HG03520 (cell line): Measurements from ENCODE around the gene GNG4.
A peak's percentile ranks its signal among the peaks of the same experiment; 100 is the strongest.
"Not testable (repeated sequence)": the region's sequence is repeated elsewhere in the genome, so short reads cannot be mapped to it uniquely, and the experiment has no call there.

Source experiments
- ATAC-seq: cut with Tn5 transposase; IDR thresholded peaks from one replicate; pipeline ENCODE4 v1.9.1; 2021; ENCODE audit warnings: mild to moderate bottlenecking, moderate library complexity; ENCODE audit not compliant: unreplicated experiment

The GNG4 gene

DNA sequence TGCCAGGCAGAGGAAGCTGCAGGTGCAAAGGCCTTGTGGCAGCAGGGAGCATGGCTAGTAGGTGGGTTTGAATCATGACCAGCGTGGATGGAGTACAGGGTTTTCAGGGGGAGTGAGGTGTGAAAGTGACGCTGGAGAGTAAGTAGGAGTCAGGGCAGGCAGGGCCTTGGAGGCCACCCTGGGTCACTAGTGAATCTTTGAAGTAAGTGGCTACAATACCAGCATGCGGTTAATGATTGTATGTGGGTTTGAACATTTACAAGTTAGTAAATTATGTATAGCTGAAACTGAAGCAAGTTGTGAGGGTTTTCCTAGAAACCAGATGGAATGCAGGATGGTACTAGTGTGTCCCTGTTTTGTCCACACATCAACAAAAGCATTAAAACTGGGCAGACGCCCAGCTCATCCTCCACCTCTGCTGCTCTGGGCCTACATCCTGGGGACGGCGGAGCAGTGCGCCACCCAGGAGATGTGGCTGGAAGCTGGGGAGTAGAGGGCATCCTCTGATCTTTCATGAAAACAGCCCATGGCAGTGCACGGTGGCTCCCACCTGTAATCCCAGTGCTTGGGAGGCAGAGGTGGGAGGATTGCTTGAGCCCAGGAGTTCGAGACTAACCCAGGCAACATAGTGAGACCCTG lies 104.2 kb downstream of the GNG4 start:
- no peak for ATAC-seq

DNA sequence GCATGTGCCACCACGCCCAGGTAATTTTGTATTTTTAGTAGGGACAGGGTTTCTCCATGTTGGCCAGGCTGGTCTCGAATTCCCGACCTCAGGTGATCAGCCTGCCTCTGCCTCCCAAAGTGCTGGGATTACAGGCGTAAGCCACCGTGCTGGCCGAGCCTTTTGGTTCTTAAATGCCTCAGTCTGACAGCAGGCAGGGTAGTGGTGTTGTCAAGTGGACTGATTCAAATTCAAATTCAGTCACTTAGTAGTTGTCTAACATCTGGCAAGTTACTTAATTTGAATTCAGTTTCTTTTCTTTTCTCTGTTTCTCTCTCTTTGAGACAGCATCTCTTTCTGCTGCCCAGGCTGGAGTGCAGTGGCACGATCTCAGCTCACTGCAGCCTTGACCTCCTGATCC lies 106.7 kb downstream of the GNG4 start:
- not testable (repeated sequence) for ATAC-seq

DNA sequence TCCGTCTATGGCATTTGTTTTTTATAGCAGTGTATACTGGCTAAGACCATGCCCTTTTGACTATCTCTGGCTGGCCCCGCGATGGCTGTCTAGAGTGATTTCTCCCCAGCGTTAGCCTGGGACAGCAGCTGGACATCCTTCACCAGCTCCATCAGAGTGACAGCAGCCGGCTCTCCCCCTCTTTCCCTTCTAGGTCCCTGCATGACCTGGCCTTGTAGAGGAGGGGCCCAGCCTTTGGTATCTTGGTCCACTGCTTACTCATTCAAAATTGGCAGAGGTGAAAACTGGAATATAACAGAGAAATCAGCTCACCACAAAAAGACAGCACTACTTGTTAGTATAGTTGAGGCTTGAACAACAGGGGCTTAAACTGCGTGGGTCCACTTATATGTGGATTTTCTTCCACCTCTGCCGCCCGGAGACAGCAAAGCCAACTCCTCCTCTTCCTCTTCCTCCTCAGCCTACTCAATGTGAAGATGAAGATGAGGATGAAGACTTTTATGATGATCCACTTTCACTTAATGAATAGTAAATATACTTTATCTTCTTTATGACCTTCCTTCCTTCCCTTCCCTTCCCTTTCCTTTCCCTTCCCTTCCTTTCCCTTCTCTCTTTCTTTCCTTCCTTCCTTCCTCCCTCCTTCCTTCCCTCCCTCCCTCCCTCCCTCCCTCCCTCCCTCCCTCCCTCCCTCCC lies 116.0 kb downstream of the GNG4 start:
- ATAC-seq: no peak

DNA sequence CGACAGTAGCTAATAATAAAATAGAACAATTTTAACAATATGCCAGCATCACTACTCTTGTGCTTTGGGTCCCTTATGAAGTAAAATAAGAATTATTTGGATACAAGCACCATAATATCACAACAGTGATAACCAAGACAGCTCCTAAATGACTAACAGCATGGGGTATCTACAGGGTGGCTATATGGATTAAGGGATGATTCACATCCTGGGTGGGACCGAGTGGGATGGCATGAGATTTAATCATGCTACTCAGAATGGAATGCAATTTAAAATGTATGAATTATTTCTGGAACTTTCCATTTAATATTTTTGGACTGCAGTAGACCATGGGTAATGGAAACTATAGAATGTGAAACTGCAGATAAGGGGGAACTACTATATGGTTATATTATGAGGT lies 117.2 kb downstream of the GNG4 start:
- ATAC-seq: no peak

DNA sequence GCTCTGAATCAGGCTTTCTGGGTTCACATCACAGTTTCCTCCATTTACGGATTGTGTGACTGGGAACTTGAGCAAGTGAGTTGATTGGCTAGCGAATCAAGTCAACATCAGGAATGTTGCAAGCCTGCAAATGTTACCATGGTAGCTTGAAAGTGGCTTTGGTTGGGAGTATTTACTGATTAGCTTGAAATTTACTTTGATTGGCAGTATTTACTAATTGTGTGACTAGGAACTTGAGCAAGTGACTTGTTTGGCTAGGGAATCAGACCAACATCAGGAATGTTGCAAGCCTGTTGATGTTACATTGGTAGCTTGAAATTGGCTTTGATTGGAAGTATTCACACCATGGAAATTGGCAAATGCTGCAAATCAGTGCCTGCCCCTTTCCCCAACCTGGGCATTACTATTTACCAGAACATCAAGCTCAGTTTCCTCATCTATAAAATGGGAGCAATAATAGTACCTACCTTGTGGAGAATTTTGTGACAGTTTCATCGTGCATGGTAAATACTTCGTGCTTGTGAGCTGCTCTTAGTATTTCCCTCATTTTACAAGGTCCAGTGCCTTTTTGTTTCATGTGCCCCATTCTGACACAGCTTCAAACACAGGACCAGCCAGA lies 122.3 kb downstream of the GNG4 start:
- no peak for ATAC-seq

DNA sequence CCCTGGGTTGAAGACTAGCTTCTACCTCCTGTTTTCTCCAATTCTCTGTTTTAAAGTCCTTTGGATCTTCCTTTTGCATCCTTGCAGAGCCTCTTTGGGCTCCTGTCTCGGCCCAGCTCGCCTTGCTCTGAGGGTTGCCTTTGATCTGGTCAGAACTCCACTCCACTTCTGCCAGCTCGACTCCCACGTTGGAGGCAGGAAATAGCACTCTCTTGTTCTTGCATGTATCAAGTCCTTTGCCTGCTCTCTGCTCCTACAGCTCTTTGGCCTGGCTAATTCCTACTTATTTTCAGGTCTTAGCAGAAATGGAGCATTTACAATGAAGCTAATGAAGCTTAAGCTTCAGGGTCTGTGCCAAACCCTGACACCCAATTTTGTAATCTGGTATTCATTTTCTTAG lies 124.3 kb downstream of the GNG4 start:
- no peak for ATAC-seq

DNA sequence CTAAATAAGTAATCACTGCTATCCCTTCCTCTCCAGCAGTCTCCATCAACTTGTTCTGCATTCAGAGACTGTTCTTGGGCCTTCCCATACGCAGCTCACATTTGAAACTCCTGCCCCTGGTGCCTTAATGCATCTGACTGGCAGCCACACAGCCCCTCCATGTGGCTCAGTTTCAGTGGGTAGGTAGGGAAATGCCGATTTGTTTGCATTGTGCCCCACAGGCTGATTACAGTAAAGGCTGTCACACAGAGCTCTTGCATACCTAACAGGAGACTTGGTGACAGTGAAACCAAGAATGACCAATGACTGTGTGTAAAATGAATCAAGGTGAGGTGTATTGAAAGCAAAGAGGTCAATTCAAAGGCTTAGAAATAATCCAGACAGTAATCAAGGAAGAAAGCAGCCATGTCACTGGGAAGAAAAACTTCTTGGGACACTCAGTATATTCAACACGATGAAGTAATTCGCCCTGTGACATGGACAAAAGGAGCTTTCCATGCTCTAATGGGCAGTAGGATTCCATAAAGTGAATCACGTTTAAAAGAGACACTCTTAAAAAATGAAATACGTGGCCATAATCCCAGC lies 132.6 kb downstream of the GNG4 start:
- no peak for ATAC-seq

DNA sequence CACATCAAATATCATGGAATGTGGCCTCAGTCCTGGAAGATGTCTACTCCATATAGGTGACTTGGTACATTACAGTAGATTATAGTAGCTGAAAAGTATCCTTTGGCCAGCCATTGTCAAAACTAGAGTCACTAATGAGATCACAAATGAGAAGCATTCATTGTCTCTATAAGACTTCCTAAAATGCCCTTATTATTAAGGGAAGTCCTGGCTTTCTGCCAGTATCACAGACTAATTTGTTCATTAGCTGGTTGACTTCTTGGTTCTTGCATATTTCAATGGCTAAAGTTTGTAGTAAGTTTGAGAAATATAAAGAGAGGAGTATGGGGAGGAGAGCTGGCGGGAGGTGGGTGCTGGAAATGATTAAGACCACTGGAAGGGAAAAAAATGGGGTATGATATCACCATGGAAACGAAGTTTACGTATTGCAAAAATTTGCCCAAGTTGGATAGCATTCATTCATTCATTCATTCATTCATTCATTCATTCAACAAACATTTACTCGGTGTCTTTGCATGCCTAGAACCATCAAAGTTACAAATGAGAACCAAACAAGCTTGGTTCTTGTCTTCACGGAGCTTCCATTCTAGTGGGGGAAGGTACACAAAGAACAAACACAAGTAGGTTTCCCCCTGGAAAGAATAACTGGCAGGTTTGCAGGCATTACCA lies 133.6 kb downstream of the GNG4 start:
- ATAC-seq: no peak

DNA sequence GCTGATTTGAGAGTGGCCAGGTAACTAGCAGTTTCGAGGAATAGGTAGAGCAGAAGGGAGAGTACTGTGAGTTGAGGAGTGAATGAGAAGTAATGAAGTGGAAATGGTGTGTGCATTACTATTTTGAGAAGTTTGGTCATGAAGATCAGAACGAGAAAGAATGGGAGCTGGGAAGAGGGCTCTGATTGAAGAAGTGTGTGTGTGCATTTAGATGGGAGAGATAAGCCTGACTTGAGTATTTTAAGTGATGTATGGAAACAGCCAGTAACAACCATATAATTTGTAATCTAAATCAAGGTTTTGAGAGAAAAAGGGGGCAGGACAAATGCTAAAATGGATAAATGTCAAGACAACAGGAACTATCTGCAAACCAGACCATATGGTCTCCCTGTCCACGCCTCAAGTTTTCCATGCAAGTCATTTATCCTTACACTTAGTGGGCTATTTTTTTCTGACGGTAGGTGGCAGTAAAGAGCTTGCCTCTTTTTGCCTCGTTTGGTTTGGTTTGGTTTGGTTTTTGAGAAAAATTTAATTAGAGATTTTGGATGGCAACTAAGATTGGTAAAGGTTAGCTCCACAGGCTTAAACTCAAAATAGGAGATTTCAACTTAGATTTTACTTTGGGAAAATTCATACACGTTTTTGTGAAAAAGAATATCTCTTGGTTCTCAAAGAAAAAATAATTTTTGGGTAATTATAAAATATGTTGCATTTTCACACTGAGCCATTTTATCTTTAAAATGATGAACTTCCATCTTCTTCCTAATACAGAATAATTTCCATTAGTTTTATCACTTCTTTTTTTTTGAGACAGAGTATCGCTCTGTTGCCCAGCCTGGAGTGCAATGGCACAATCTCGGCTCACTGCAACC lies 135.9 kb downstream of the GNG4 start:
- ATAC-seq: no peak

DNA sequence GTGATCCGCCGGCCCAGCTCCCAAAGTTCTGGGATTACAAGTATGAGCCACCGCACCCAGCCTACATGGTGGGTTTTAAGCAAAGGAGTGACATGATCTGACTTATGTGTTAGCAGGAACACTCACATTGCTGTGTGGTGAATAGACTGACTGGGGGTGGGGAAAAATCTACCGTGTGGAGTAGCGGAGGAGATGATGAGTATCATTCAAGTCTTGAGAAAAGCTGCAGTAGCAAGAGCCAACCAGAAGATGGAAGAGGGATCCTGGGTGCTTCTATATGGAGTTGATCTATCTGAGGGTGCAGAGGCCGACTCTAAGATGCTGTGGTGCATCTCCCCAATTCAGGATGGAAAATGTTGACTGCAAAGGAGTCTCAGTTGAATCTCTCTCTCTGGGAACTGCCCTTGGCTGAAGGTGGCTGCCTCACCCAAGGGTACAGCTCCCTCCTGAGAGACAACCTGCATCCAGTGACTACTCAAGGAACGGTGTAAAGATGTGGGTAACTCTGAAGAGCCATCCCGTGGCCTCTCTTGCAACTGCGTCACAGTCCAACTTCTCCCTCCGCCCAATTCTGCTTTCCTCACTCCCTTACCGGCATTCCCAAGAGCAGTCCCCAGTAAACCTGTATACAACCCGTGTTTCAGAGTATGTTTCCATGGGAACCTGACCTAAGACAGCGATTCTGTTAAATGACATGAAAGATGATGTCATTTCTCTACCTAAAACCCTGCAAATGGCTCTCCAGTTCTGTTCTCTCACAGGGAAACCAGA lies 137.9 kb downstream of the GNG4 start:
- ATAC-seq: no peak

DNA sequence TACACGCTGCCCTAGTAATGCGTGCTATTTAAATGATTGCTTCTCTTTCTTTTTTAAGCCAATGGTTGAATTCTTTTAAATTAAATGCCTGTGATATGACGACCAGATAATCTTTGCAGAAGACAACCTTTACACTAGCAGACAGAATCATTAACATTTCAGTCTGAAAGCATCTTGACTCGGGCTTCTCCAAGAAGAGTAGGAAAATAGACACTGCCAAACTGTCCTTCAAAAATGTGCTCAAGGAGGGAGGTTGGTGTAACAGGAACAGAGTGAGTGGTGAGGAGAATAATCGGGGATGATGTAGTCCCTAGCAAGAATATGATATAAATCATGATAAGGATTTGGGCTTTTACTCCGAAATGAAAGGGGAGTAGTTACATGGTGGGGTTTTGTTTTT lies 138.8 kb downstream of the GNG4 start:
- no peak for ATAC-seq

DNA sequence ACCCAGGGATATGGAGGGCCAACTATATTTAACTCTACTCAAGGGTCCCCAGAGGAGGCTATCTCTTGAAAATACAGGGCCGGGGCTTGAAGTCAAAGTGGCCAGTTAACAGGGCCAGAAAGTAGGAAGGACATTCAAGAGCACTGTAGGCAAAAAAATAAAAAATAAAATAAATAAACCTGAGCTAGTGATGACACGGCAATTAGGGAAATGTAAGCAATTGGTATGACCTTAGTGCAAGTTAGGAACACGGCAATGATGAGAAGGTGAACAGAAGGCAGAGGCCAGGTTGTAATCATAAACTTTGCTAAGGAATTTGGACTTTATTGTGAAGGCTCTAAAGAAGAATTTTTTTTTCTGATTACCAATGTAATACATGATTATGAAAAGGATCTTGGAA lies 142.0 kb downstream of the GNG4 start:
- no peak for ATAC-seq

DNA sequence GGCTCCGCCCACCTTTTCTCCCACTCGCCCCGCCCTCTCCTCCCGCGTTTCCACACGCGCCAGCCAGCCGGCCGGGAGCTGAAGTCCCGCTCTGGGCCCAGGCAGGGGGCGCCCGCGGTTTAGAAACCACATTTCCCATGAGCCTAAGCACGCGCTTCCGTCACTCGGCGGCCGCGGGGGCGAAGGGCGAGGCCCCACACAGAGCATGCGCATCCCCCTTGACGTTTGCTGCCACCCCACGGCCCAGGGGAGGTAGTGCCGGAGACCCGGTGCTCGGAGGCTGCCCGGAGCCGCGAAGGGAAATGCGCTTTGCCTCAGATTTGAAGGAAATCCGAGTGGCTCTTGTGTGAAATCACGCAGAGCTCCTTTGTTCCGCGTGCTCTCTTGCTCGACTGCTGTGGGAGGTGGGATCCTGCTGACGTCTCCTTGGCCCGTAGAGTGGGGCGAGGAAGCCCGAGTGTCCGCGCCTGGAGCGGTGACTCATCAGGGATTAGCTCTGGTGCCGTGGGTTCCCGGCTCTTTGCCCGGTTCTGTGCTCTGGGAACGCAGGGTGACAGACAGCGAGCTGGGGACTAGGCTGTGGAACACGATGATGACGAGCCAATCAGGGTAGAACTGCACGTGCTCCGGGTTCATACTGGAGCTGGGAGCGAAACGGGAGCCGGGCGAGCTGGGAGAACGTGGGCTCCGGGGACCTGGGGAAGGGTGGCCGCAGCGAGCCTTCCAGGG lies 144.9 kb downstream of the GNG4 start:
- ATAC-seq: peak; percentile 71

DNA sequence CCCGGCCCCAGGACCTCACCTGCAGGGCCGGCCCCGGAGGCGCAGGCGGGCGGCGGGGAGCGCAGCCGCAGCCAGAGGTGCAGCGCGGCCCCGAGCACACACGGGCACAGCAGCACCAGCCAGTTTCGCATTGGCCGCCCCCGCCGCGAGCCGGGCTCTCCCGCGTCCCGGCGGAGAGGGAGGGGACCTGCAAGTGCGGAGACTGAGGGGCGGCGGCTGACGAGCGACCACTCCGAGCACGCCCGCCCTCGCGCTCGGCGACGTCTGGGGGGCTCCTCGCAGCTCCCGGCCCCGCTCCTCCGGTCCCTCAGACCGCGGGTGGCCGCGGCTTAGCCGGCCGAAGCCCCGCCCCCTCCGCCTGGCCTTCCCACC lies 145.5 kb downstream of the GNG4 start, which contains the start of gene B3GALNT2:
Gene B3GALNT2 (minus strand): TSS at position 331 of the 372 bp plus-strand sequence. CDS start 200 bp downstream, at position 131.
- peak; percentile 38 for ATAC-seq

DNA sequence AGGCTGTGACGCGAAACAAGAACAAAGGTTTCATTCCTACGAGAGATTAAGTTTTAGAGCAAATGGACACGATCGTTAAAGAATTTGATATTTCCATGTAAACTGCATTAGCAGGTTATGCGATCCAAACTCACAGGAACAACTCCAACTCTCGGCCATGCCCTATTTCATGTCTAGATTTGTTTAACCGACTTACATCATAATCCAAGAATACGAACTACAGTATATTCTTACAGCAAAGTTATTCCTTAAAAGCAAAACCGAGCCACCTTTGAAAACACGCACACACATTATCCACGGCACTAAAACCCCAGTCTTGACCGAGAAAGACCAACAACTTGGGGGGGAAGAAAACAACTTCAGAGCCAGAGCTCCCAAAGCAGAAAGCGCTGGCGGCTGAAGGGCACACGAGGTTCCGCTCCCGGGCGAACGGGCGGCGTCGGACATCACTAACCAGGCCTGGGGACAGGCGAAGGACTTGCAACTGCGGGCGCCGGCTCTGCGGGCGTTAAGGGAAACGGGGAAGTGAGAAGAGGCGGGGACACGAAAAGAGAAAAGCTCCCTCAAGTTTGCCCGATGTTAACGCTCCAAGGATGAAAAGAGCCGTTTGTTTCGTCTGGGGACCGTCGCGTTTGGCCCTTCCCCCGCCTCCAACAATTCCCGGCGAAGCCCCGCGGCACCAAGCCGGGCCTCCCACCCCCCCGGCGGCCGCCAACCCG lies 146.0 kb downstream of the GNG4 start:
- peak; percentile 10 for ATAC-seq

DNA sequence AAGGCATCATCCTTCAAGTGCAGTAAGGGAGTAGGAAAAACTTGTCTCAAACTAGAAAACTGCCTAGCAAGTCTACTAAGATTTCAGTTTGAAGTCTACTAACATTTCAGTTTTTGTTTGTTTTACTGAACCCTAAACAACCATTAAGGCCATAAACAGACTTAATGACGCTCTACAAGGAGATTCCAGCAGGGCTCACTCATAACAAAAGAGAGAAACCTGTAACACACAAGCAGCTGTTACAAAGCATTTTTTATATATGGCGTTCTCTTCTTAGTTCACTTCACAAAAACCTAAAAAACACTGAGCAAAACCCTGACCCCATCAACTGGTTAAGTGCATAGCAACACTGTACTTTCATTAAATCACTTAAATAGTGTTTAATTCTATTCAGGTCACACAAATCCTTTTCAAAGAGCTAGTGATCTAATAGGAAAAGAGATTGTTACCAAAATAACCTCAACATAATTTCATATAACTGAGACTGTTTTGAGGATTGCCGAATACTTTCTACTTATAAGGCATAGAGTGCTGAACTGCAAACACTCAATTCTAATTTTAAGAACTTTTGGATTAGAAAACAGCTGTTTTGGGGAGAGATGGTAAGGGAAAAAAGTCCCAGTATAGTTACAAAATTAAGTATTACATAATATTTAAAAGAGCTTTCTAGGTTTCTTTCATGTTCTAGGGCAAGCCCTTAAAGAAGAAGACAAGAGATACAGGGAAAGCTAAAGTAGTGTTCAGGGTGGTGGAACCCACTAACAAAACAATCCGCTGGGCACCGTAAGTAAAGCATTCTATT lies 146.8 kb downstream of the GNG4 start:
- ATAC-seq: no peak

DNA sequence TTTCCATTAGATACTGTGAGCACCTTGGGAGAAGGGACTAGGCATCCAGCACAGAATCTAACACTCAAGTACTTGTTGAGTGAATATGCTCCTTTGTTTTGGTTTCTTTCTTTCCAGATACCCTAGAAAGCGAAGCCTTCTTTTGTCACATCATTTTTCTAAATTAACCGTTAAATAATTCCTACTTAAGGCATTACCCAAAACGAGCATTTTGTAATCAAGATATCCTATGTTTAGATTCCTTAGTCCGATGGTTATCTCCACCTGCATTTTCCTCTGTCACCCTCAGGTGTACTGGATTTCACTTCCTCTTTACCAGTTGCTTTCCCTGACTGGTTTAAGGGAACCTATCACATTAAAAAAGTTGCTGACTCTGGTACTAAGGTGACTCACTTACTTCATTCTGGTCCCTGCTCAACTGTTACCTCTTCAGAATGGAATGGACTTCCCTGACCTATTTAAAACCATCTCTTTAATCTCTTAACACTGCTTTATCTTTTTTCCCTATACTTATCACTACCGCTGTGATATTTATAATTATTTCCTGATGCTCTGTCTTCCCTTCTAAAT lies 148.5 kb downstream of the GNG4 start:
- no peak for ATAC-seq
